Kidney (tissue), 14 donors: ENCODE results near the gene IGF2BP3. TPM values are rescaled to one million over a fixed set of nuclear protein-coding genes. Genes with fewer than 3 reads are reported as not detected.
A peak's percentile ranks its signal among the peaks of the same experiment; 100 is the strongest.

Source experiments
- DNase-seq, 5 donors: peaks; one replicate each; pipeline ENCODE4 v3.0.0-alpha.2; 2013 to 2020
- FAIRE-seq: peaks from 2 replicates; lab custom pipeline; 2012; peaks lifted over from hg19 to GRCh38; lab: Jason Lieb, UNC
- H3K27ac ChIP-seq, 2 donors: one replicate each; pipeline ENCODE4 v1.7.0; 2013; ENCODE audit warnings: low read depth in 2 of 2, low read length in 2 of 2, inconsistent platforms in 1 of 2
- H3K27me3 ChIP-seq: one replicate; pipeline ENCODE4 v1.7.1; 2013; ENCODE audit warnings: low read length, inconsistent platforms; ENCODE audit not compliant: control insufficient read depth, insufficient read depth
- H3K36me3 ChIP-seq, 3 donors: one replicate each; pipeline versions ENCODE4 v1.7.0 to v1.7.1; 2013; ENCODE audit warnings: low read length in 3 of 3, control low read depth in 1 of 3, inconsistent platforms in 1 of 3; ENCODE audit not compliant: insufficient read depth in 3 of 3, control insufficient read depth in 2 of 3
- H3K4me1 ChIP-seq, 3 donors: one replicate each; pipeline versions ENCODE4 v1.7.0 to v1.7.1; 2013; ENCODE audit warnings: low read length in 3 of 3, inconsistent platforms in 1 of 3, low read depth in 1 of 3; ENCODE audit not compliant: control insufficient read depth in 2 of 3, insufficient read depth in 2 of 3
- H3K4me3 ChIP-seq, 3 donors: one replicate each; pipeline versions ENCODE4 v1.7.0 to v1.8.1; 2013; ENCODE audit warnings: low read length in 3 of 3, control low read depth in 1 of 3, inconsistent platforms in 1 of 3
- H3K9ac ChIP-seq, 3 donors: one replicate each; pipeline versions ENCODE4 v1.7.0 to v1.7.1; 2013; ENCODE audit warnings: low read length in 3 of 3, control low read depth in 1 of 3, inconsistent platforms in 1 of 3
- H3K9me3 ChIP-seq, 3 donors: one replicate each; pipeline versions ENCODE4 v1.7.0 to v1.7.1; 2013; ENCODE audit warnings: low read length in 3 of 3, control low read depth in 1 of 3, inconsistent platforms in 1 of 3; ENCODE audit not compliant: control insufficient read depth in 2 of 3, insufficient read depth in 1 of 3
- CTCF ChIP-seq: IDR thresholded peaks from 3 replicates; pipeline ENCODE4 v1.5.1; 2012; ENCODE audit warnings: mild to moderate bottlenecking, moderate library complexity, borderline replicate concordance; ENCODE audit not compliant: insufficient read depth; ENCODE audit errors: extremely low read depth
- intact Hi-C: fragments of 100-400 bp; cut with DNase I; formaldehyde crosslinking; loops from one replicate; pipeline ENCODE4 v1.11.1; 2022
- polyA plus RNA-seq: library from polyadenylated mRNA; stranded (reverse); fragments of 350-450 nt; fragmentation: Illumina TruSeq; extraction: RNeasy Lipid Tissue Mini Kit (QIAGEN cat#74804); gene quantifications from one replicate; pipeline ENCODE4 v1.2.3, GENCODE V29; 2014; ENCODE audit warnings: low read depth, low replicate concordance; ENCODE audit not compliant: insufficient read depth
- total RNA-seq: library from RNA; stranded (reverse); fragmentation: NEBNext Ultra II Directional; extraction: Animal tissue kit (Norgen Biotek cat#: 25700); gene quantifications from one replicate; pipeline ENCODE4 v1.2.1, GENCODE V29; 2021
- donor health status: control.
- donor health status: control.
- donor health status: control.
- donor health status: control.
- donor health status: control.
- donor health status: DM: yes; HTN: yes; CAD: no.
- donor health status: Normal renal cell carcinoma (clear cell type).

Gene IGF2BP3
- total and polyA plus RNA-seq, 2 donors from 2014 or later: 0.85 TPM; not detected in 1

DNA sequence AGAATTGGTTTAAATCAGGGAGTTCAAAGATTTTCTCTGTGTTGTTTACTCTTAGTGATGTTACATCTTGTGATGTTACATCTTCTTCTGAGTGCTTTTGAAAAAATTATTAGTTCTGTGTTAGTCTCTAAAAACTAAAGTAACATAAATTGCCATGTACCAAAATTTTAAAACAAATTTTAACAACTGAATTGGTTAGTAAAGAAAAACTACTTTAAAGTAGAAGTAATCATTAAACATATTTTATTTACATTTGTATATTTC is 5.2 kb upstream of the IGF2BP3 start:
- Histone ChIP-seq H3K9me3 (peaks cover 0 to 6% (median 0%) of the 10 kb centered on the region in 3 donors), H3K4me1 (no peaks in the 10 kb centered on the region), H3K27me3 (peaks cover 7% of the 10 kb centered on the region), H3K27ac (no peak overlapping the region), H3K9ac (no peak overlapping the region), H3K36me3 (no peaks in the 10 kb centered on the region), H3K4me3 (no peak overlapping the region)
- intact Hi-C loops: no loop called here
- no peak for FAIRE-seq
- no peak for DNase-seq
- TF ChIP-seq CTCF: no peak

- Histone ChIP-seq H3K9me3 (peaks cover 0 to 6% (median 0%) of the 10 kb centered on the region in 3 donors), H3K27ac (no peak overlapping the region), H3K36me3 (no peaks in the 10 kb centered on the region), H3K27me3 (peaks cover 7% of the 10 kb centered on the region), H3K4me3 (peak overlapping the region in 1 of 3 donors; percentile 67), H3K9ac (peak overlapping the region in 1 of 3 donors; percentile 48), H3K4me1 (no peaks in the 10 kb centered on the region)
- intact Hi-C loops: no loop called here
- DNase-seq (no peak), FAIRE-seq (no peak)
- TF ChIP-seq CTCF: no peak
Measured at GRCh38 chr7:23474829-23475575, 4.7 kb upstream of the IGF2BP3 start.

DNA sequence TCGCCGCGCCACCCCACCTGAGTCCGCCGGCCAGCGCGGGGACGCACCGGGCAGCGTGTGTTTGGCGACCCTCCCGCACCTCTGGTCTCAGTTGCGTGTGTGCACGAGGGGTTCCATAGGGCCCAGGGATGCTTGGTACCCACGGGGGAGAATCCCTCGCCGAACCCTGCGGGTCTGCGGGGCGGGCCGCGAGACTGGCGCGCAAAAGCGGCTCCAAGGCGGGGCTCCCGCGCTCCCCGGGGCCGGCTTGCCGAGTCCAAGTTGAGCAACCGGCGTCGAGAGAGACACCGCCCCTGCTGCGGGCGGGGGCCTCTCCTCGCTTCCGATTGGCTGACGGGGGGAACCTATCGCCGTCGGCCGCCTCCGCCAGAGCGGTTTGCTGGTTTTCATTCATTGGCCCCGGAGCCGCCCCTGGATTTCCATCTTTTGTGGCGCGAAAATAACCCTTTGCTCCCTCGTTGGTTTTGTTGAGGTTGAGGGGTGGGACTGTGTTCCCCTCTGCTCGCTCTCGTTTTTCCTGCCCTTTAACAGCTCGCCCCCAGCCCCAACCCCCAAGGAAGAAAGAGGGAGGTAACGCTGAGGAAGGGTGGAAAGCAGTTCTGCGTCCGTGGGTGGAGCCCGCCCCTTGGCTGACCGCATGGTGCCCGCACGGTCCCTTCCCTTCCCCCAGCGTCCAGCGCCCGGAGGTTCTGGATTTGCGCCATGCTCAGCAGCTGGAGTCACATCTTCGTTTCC is 4.0 kb upstream of the IGF2BP3 start:
- Histone ChIP-seq H3K9ac (peak overlapping the region in 1 of 3 donors; percentile 51), H3K9me3 (peaks cover 0 to 6% (median 0%) of the 10 kb centered on the region in 3 donors), H3K4me1 (peaks cover 0 to under 1% (median 0%) of the 10 kb centered on the region in 3 donors), H3K4me3 (peak overlapping the region in 1 of 3 donors; percentile 68), H3K27me3 (peaks cover 7% of the 10 kb centered on the region), H3K27ac (no peak overlapping the region), H3K36me3 (no peaks in the 10 kb centered on the region)
- DNase-seq (peak; percentile 80 to 99 (median 98)), FAIRE-seq (no peak)
- TF ChIP-seq CTCF: no peak
- intact Hi-C loops: no loop called here
